BLaER1 (cell line): Measurements from ENCODE around the gene GALNTL6.

Source experiments
- H3K27ac ChIP-seq: shearing (Covaris generic); formaldehyde crosslinking; 2 replicates; pipeline ENCODE4 v1.8.1; 2022
- H3K27me3 ChIP-seq: shearing (Covaris generic); formaldehyde crosslinking; 2 replicates; pipeline ENCODE4 v1.8.1; 2022
- H3K36me3 ChIP-seq: shearing (Covaris generic); formaldehyde crosslinking; 2 replicates; pipeline ENCODE4 v1.8.1; 2022
- H3K4me1 ChIP-seq: shearing (Covaris generic); formaldehyde crosslinking; 2 replicates; pipeline ENCODE4 v1.8.1; 2022
- H3K4me2 ChIP-seq: shearing (Covaris generic); formaldehyde crosslinking; 2 replicates; pipeline ENCODE4 v1.8.1; 2022
- H3K4me3 ChIP-seq: shearing (Covaris generic); formaldehyde crosslinking; 2 replicates; pipeline ENCODE4 v1.8.1; 2022
- H3K9ac ChIP-seq: shearing (Covaris generic); formaldehyde crosslinking; 2 replicates; pipeline ENCODE4 v1.8.1; 2022
- H3K9me3 ChIP-seq: shearing (Covaris generic); formaldehyde crosslinking; 2 replicates; pipeline ENCODE4 v1.8.1; 2022
- H4K20me1 ChIP-seq: shearing (Covaris generic); formaldehyde crosslinking; 2 replicates; pipeline ENCODE4 v1.8.1; 2022
- Cebpa-rat ChIP-seq: shearing (Covaris generic); IDR thresholded peaks from 2 replicates; pipeline ENCODE4 v1.8.1; 2022

Gene GALNTL6

GRCh38 chr4:171812665-171813525, at the start of gene GALNTL6:
Gene GALNTL6, plus strand, starts transcription at chr4:171813404.
- Histone ChIP-seq H3K27me3 (peaks cover 4% of the 10 kb centered on the region; the same call in 1 of the 2 replicates), H3K9me3 (peaks cover 18% of the 10 kb centered on the region; the same call in 1 of the 2 replicates), H3K36me3 (no peaks in the 10 kb centered on the region), H3K4me1 (no peaks in the 10 kb centered on the region; the same call in 1 of the 2 replicates), H3K4me3 (peak within 1 kb of the TSS; percentile 73), H3K9ac (peak within 1 kb of the TSS; percentile 73), H3K27ac (peak within 1 kb of the TSS; percentile 55), H4K20me1 (no peaks in the 10 kb centered on the region), H3K4me2 (peak within 1 kb of the TSS; percentile 81)
- no peak for TF ChIP-seq Cebpa-rat

DNA sequence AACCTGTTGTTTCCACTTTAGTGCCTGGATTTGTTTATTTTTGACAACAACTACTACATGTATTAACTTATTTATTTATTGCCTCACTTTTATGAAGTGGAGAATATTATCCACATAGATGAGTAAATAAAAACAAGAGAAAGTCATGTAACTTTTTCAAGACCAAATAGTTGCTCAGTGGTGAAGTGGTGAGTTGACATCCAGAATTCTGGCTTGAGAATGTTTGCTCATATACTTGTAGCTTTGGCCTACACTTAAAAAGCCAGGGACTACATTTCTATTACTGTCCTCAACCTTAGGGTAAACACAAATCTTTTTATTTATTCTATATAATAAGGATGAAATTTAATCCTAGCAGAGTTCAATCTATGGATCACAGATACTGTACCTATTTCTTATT, 47.7 kb upstream of the GALNTL6 start:
- H3K36me3 ChIP-seq = no peaks in the 10 kb centered on the region
- H4K20me1 ChIP-seq = no peaks in the 10 kb centered on the region
- no peak overlapping the region for H3K27ac ChIP-seq
- H3K4me1 ChIP-seq = no peaks in the 10 kb centered on the region
- H3K4me2 ChIP-seq = no peak overlapping the region
- H3K4me3 ChIP-seq = no peak overlapping the region
- H3K9me3 ChIP-seq = peaks cover 6% of the 10 kb centered on the region; the same call in 1 of the 2 replicates
- no peak for TF ChIP-seq Cebpa-rat
- no peak overlapping the region for H3K9ac ChIP-seq
- no peaks in the 10 kb centered on the region for H3K27me3 ChIP-seq

DNA sequence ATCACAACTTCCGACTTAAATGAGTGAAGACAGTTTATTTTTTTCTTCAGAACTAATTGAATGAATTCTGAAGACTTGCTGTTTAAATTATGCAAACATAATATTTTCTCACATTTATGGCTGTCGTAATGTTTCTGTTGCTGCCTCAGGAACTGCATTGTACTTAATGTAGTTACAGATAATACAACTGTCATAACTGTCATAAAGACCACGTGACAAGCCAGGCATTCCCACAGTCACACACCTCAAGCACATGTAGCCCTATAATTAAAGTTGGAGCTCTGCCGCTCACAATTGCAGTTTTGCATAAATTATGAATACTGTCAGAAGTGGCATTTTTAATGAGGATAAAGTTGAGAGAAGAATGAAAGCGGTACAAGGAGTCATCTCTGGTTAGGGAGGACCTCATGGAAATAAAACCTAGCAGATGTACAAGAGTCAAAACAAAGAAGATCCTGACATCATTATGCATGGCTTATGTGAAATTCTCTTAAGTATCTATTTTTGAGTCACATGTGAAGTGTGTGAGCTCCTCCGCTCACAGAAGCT, 38.5 kb upstream of the GALNTL6 start:
- no peak overlapping the region for H3K4me3 ChIP-seq
- no peak overlapping the region for H3K27ac ChIP-seq
- H3K36me3 ChIP-seq = no peaks in the 10 kb centered on the region
- H3K27me3 ChIP-seq = no peaks in the 10 kb centered on the region
- H3K4me1 ChIP-seq = no peaks in the 10 kb centered on the region
- no peak overlapping the region for H3K4me2 ChIP-seq
- H3K9ac ChIP-seq = no peak overlapping the region
- peaks cover 7% of the 10 kb centered on the region; the same call in 1 of the 2 replicates for H3K9me3 ChIP-seq
- TF ChIP-seq Cebpa-rat = no peak
- H4K20me1 ChIP-seq = no peaks in the 10 kb centered on the region

DNA sequence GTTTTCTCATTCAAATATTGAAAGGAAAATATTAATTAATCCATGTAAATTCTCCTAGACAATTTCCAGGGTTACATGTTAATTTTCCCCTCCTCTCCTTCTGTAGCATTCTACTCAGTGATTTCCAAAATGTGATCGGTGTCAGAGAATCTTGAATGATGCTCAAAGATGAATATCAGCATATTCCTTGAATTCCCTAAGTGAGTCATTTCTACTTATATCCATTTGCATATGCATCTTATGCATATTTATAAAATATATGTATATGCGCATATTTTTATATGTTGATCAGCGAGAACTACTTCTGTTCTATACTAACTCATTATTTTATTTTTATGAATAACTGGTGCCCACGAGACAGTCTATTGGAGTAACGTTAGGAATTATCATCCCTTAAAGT, 33.9 kb upstream of the GALNTL6 start:
- Histone ChIP-seq H3K4me2 (no peak overlapping the region), H3K4me3 (no peak overlapping the region), H3K27me3 (no peaks in the 10 kb centered on the region), H3K36me3 (no peaks in the 10 kb centered on the region), H3K27ac (no peak overlapping the region), H3K4me1 (no peaks in the 10 kb centered on the region), H3K9ac (no peak overlapping the region), H4K20me1 (no peaks in the 10 kb centered on the region), H3K9me3 (peaks cover 22% of the 10 kb centered on the region)
- no peak for TF ChIP-seq Cebpa-rat

GRCh38 chr4:171785388-171785787, 27.8 kb upstream of the GALNTL6 start:
- H3K4me1 ChIP-seq = no peaks in the 10 kb centered on the region
- no peak overlapping the region for H3K4me2 ChIP-seq
- TF ChIP-seq Cebpa-rat = no peak
- H3K4me3 ChIP-seq = no peak overlapping the region
- H3K36me3 ChIP-seq = no peaks in the 10 kb centered on the region
- no peaks in the 10 kb centered on the region for H4K20me1 ChIP-seq
- no peak overlapping the region for H3K27ac ChIP-seq
- H3K9me3 ChIP-seq = peaks cover 22% of the 10 kb centered on the region
- no peaks in the 10 kb centered on the region for H3K27me3 ChIP-seq
- no peak overlapping the region for H3K9ac ChIP-seq

- TF ChIP-seq Cebpa-rat = no peak
- H3K36me3 ChIP-seq = no peaks in the 10 kb centered on the region
- no peak overlapping the region for H3K9ac ChIP-seq
- no peaks in the 10 kb centered on the region for H3K27me3 ChIP-seq
- H3K4me3 ChIP-seq = no peak overlapping the region
- H3K4me1 ChIP-seq = no peaks in the 10 kb centered on the region
- no peak overlapping the region for H3K4me2 ChIP-seq
- H4K20me1 ChIP-seq = no peaks in the 10 kb centered on the region
- no peaks in the 10 kb centered on the region for H3K9me3 ChIP-seq
- no peak overlapping the region for H3K27ac ChIP-seq
These were observed 19.5 kb upstream of the GALNTL6 start for GRCh38 chr4:171793723-171794122.

DNA sequence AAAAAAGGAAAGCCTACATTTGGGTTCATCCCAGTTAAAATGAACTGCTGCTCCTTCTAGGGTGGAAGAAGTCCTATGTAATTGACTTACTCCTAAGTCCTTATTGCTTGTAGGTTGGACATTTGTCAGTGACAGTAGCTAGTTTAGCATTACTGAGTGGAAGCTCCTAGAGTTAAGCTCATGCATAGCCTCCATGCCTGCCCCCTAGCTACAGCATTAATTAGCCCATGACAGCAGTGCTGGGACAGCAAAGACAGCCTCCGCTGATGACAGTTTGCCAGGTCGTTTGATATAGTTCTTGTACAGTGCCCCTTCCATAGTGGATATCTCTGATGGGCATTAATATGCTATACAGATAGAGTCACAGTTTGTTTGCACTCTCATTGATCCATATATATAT, 18.7 kb upstream of the GALNTL6 start:
- Histone ChIP-seq H4K20me1 (no peaks in the 10 kb centered on the region), H3K4me1 (no peaks in the 10 kb centered on the region), H3K27me3 (no peaks in the 10 kb centered on the region), H3K9ac (no peak overlapping the region), H3K4me3 (no peak overlapping the region), H3K36me3 (no peaks in the 10 kb centered on the region), H3K27ac (no peak overlapping the region), H3K4me2 (no peak overlapping the region), H3K9me3 (no peaks in the 10 kb centered on the region)
- TF ChIP-seq Cebpa-rat = no peak

DNA sequence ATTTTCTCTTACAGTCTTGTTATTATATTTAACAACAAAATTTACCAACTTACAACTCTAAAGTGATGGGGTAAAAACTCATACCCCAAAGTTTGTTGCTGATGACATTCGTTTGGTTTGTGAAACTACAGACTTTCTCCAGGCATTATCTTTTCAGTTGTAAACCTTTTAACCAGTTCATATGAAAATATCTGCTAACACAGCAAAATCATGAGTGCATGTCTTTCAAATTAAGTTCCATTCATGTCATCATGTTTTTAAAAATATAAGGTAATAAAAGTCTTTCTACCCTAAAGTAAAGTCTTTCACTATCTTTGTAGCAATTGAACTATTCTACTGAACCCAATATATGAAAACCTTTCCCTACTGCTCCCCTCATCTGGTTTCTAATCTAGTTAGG, 3.4 kb upstream of the GALNTL6 start:
- no peak overlapping the region for H3K9ac ChIP-seq
- peaks cover 4% of the 10 kb centered on the region; the same call in 1 of the 2 replicates for H3K27me3 ChIP-seq
- no peak overlapping the region for H3K4me3 ChIP-seq

DNA sequence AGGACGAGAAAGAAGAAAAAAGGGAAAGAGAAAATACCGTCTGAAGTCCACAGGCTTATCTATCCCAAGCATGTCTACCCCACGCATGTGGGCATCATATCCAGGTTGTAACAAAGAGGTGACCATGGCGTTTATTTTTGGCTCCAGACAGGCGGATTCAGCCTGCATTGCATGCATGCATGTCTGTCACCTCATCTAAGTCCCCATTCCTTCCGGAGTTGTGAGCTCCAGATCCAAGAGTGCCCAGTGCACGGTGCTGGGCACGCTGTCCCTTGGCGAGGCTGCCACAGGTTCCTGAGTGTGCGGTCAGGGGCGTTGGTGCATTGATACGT, 905 bp upstream of the GALNTL6 start:
- peak overlapping the region; percentile 73 for H3K4me3 ChIP-seq
- no peak overlapping the region for H3K27ac ChIP-seq

More for the DNA sequence above, 3.4 kb upstream of the GALNTL6 start:
- no peak overlapping the region for H3K27ac ChIP-seq
- H3K4me1 ChIP-seq = no peaks in the 10 kb centered on the region
- H3K9me3 ChIP-seq = peaks cover 18% of the 10 kb centered on the region; the same call in 1 of the 2 replicates
- no peaks in the 10 kb centered on the region for H4K20me1 ChIP-seq
- no peaks in the 10 kb centered on the region for H3K36me3 ChIP-seq
- no peak for TF ChIP-seq Cebpa-rat
- no peak overlapping the region for H3K4me2 ChIP-seq

More for the DNA sequence above, 905 bp upstream of the GALNTL6 start:
- Histone ChIP-seq H3K9me3 (peaks cover 18% of the 10 kb centered on the region; the same call in 1 of the 2 replicates), H3K9ac (peak overlapping the region; percentile 73; the same call in 1 of the 2 replicates), H3K27me3 (peaks cover 4% of the 10 kb centered on the region; the same call in 1 of the 2 replicates), H3K36me3 (no peaks in the 10 kb centered on the region), H3K4me2 (peak overlapping the region; percentile 81), H4K20me1 (no peaks in the 10 kb centered on the region), H3K4me1 (no peaks in the 10 kb centered on the region; the same call in 1 of the 2 replicates)
- no peak for TF ChIP-seq Cebpa-rat
